GM06990 (cell line): ENCODE measurements around the gene KSR1.
A peak's percentile ranks its signal among the peaks of the same experiment; 100 is the strongest.
"Not testable (repeated sequence)": the region's sequence is repeated elsewhere in the genome, so short reads cannot be mapped to it uniquely, and the experiment has no call there.

Experiments
- DNase-seq: peaks from one replicate; pipeline ENCODE4 v3.0.0-alpha.2; 2011; ENCODE audit not compliant: insufficient read length; ENCODE audit errors: extremely low read depth
- H3K27me3 ChIP-seq: replicated peaks from 2 replicates; pipeline ENCODE4 v1.6.0; 2011; ENCODE audit warnings: low read length; ENCODE audit not compliant: control insufficient read depth, insufficient read depth
- H3K36me3 ChIP-seq: 2 replicates; pipeline ENCODE4 v1.5.1; 2011; ENCODE audit warnings: low read length; ENCODE audit not compliant: control insufficient read depth, insufficient read depth
- H3K4me3 ChIP-seq: replicated peaks from 2 replicates; pipeline ENCODE4 v1.5.1; 2011; ENCODE audit warnings: low read depth, mild to moderate bottlenecking, control low read depth, low read length
- CTCF ChIP-seq: IDR thresholded peaks from 2 replicates; pipeline ENCODE4 v1.5.1; 2011; ENCODE audit warnings: low read length, control low read depth, mild to moderate bottlenecking, inconsistent platforms; ENCODE audit not compliant: insufficient read depth, poor library complexity, severe bottlenecking

KSR1 gene

GRCh38 chr17:27429666-27430382 is 26.4 kb upstream of the KSR1 start:
- Histone ChIP-seq H3K4me3 (no peak overlapping the region), H3K36me3 (no peaks in the 10 kb centered on the region), H3K27me3 (no peaks in the 10 kb centered on the region)
- no peak for TF ChIP-seq CTCF
- DNase-seq, result no peak

- no peak for DNase-seq
- no peak for TF ChIP-seq CTCF
- Histone ChIP-seq H3K36me3 (no peaks in the 10 kb centered on the region), H3K27me3 (no peaks in the 10 kb centered on the region), H3K4me3 (no peak overlapping the region)
Measured at GRCh38 chr17:27430383-27430840, 25.8 kb upstream of the KSR1 start.

- Histone ChIP-seq H3K27me3 (no peaks in the 10 kb centered on the region), H3K4me3 (no peak overlapping the region), H3K36me3 (no peaks in the 10 kb centered on the region)
- peak; percentile 57 for TF ChIP-seq CTCF
- DNase-seq, result no peak
Measured at GRCh38 chr17:27430882-27431491, 25.3 kb upstream of the KSR1 start.

- no peak overlapping the region for H3K4me3 ChIP-seq
- DNase-seq, result no peak
- H3K36me3 ChIP-seq, result no peaks in the 10 kb centered on the region
- no peaks in the 10 kb centered on the region for H3K27me3 ChIP-seq
- TF ChIP-seq CTCF, result no peak
Measured at GRCh38 chr17:27433521-27433920, 22.7 kb upstream of the KSR1 start.

- H3K27me3 ChIP-seq, DNase-seq, H3K36me3 ChIP-seq, H3K4me3 ChIP-seq: not testable (repeated sequence)
Measured at GRCh38 chr17:27435431-27436070, 20.7 kb upstream of the KSR1 start.

- no peaks in the 10 kb centered on the region for H3K27me3 ChIP-seq
- no peak for DNase-seq
- no peak overlapping the region for H3K4me3 ChIP-seq
- no peaks in the 10 kb centered on the region for H3K36me3 ChIP-seq
- TF ChIP-seq CTCF, result no peak
Measured at GRCh38 chr17:27438348-27438998, 17.8 kb upstream of the KSR1 start.
